Fibroblast of pulmonary artery (primary cell): ENCODE results near the gene IFIT3.

ENCODE experiments used
- DNase-seq: peaks from one replicate; pipeline ENCODE4 v3.0.0-alpha.2; 2010; ENCODE audit warnings: low read depth
- H3K4me3 ChIP-seq: replicated peaks from 2 replicates; pipeline ENCODE4 v1.5.1; 2011; ENCODE audit warnings: low read depth, mild to moderate bottlenecking, control low read depth, low read length, moderate library complexity
- CTCF ChIP-seq: IDR thresholded peaks from 2 replicates; pipeline ENCODE4 v1.5.1; 2011; ENCODE audit warnings: mild to moderate bottlenecking, control low read depth, low read length, inconsistent platforms; ENCODE audit errors: missing control alignments

IFIT3 gene

GRCh38 chr10:89371987-89372386, 44.2 kb downstream of the IFIT3 start:
- TF ChIP-seq CTCF: no peak
- no peak overlapping the region for H3K4me3 ChIP-seq
- no peak for DNase-seq

GRCh38 chr10:89373916-89374711, 46.3 kb downstream of the IFIT3 start:
- peak; percentile 96 for DNase-seq

GRCh38 chr10:89374713-89375141, 46.9 kb downstream of the IFIT3 start:
- no peak for TF ChIP-seq CTCF
- no peak for DNase-seq
- no peak overlapping the region for H3K4me3 ChIP-seq

More at GRCh38 chr10:89373916-89374711, 46.3 kb downstream of the IFIT3 start:
- peak overlapping the region; percentile 34 for H3K4me3 ChIP-seq
- TF ChIP-seq CTCF: no peak

GRCh38 chr10:89377705-89378637, 50.2 kb downstream of the IFIT3 start, which contains the start of gene IFIT1B:
IFIT1B (plus strand) TSS chr10:89378056; CDS start chr10:89378136, 80 bp downstream.
- no peak for TF ChIP-seq CTCF
- no peak within 1 kb of the TSS for H3K4me3 ChIP-seq
- no peak for DNase-seq

GRCh38 chr10:89379103-89379502, 51.3 kb downstream of the IFIT3 start:
- no peak for DNase-seq
- TF ChIP-seq CTCF: no peak
- no peak overlapping the region for H3K4me3 ChIP-seq

GRCh38 chr10:89382757-89383156, 55.0 kb downstream of the IFIT3 start:
- H3K4me3 ChIP-seq: no peak overlapping the region
- TF ChIP-seq CTCF: no peak
- DNase-seq: no peak
